Measurements from ENCODE around the gene SFXN4.

The SFXN4 gene, protein sequence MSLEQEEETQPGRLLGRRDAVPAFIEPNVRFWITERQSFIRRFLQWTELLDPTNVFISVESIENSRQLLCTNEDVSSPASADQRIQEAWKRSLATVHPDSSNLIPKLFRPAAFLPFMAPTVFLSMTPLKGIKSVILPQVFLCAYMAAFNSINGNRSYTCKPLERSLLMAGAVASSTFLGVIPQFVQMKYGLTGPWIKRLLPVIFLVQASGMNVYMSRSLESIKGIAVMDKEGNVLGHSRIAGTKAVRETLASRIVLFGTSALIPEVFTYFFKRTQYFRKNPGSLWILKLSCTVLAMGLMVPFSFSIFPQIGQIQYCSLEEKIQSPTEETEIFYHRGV
- total RNA-seq = 13.3 reads per million, percentile 38 among the genes with 10 or more reads in this experiment

DNA sequence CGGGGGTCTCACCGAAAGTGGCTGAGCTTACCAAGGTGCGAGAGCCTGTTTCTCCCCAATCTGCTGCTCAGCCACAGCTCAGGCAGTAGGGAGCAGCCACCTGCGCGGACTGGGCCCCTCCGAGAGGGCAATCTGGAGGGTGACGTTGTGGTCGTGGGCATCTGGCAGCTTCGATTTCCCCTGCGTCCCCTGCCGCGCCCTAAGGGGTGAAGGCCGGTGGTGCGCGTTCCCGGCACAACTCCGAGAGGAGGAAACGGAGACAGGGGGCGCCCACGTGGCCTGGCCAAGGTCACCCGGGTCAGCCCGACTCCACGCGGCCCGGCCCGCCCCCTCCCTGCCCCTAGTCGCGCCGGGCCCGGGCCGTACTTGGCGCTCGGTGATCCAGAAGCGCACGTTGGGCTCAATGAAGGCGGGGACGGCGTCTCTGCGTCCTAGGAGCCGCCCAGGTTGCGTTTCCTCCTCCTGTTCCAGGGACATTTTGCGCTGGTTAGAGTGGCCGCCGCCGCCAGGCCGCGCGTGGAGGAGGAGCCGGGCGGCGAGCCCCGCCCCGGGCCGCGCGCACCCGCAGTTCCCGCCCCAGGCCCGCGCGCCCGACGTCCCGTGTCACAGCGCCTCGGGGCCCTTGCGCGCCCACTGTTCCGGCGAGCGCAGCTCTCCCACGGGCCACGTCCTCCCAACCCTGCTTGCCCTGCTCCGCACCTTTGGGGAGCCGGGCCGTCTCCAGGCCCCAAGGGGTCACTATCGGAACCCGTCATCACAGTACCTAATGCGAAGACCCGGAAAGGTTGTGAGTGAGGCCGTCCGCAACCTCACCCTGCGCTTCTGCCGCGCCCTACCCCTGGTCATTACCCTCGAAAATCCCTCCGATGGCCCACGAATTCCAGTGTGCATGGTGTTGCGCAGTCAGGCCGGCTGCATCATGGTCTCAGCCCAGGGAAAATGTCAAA is at the start of gene SFXN4:
Gene SFXN4, minus strand, starts transcription at position 544 of the 947 bp plus-strand sequence. Its CDS starts 67 bp downstream, at position 477.
- DNase-seq = peak; percentile 72

DNA sequence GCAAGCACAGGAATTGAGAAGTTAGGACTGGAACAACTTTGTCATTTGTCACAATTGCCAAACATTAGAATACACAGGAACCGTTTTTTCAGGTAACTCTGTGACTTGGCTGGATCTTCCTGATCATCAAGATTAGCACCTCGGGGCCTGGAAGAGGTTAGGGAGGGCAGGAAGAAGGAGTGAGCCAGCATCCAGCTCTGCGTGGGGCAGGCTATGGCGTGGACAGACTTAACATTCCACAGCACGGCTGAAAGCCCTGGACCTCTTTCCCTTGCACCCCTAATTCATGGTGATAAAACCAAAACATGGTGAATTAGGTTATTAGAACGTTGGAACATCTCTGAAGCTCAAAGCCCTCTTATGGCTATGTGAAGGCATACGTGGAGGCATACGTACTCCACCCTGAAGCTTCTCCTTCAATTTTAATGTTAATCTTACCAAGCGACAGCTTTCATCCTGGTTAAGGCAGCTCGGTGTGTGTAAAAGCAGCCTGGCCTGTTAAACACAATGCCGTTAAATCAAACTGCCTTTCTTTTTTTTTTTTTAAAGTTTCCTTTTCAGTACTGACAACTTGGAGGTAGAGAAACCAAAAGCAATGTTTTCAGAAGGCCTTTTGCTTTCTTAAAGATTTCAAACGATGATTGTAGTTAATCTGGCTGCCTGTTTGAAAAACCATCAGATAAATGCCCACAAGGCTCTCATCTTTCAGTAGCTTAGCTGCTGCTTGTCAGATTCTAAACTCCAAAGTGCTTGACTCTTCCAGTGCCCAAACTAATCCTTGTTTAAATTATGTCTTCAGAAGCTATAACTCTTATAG is 46.3 kb upstream of the SFXN4 start:
- no peak for DNase-seq

GRCh38 chr10:119211176-119211575 is 45.7 kb upstream of the SFXN4 start:
- DNase-seq = no peak

DNA sequence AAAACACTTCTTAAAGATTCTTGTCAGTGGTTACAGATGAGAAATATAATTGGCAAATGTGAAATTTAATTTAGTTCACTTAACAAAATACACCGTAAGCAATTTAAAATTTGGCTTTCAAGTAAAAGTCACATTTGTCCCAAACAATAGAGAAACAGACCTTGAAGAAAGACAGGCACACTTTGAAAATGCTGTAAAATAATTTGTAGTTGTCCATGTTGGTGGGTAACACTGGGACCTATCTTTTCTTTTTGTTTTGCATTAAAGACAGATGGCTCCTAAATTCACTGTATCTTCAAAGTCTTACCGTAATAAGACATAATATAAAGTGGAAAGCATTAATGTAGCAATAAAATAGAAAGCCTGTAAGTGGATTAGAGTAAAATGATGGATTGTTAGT is 45.1 kb upstream of the SFXN4 start:
- DNase-seq = no peak

DNA sequence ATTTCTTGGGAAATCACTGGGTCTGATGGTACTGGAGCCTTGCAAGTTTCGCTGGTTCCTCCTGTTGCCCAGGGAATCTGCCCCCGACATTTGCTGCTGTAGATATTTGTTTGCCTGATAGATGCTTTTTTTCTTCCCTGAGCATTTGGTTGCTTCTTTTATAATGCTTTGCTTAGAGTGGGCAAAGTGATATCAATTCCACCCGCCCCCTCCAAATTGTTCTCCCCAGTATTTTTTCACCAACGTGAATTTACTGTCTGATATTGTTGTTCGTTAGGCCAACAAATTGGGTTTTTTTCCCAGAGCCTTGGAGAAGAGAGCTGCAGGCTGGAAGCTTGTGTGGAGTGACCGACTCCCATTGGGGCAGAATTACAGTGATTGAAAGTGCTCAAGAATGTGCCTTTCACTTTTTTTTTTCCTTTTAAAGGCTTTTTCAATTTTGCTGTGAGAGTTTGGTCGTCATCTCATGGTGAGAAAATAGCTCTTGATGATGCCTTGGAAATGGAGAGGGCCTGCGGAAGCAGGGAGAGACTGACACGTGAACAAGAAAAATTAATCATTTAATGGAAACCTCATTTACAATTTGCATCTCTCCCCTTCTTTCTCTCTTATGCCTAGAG is 44.3 kb upstream of the SFXN4 start:
- no peak for DNase-seq

GRCh38 chr10:119209035-119209735 is 43.7 kb upstream of the SFXN4 start:
- DNase-seq = peak; percentile 54

DNA sequence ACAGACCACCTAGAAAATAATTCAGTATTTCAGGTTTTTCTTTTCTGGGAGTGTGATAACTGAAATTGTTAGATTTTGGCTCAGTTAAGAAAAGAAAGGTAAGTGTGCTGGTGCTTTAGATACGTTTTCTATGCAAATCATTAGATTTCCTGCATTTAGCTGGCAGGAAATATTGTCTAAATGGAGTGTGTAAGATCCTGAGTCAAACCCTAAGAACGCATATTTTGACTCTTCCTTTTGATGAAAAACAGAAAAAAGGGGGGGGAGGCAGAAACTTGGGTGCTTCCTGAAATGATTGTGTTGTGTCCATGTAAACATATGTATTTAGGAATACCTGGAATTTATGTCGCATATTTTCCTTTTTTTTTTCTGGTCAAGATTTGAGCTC is 43.0 kb upstream of the SFXN4 start:
- no peak for DNase-seq

GRCh38 chr10:119207713-119208552 is 42.4 kb upstream of the SFXN4 start:
- peak; percentile 16 for DNase-seq

GRCh38 chr10:119207366-119207666 is 41.8 kb upstream of the SFXN4 start, which contains the start of gene GRK5:
TSS of gene GRK5 (plus strand) at chr10:119207571. CDS start at chr10:119207918, 347 bp downstream.
- DNase-seq = peak; percentile 93

DNA sequence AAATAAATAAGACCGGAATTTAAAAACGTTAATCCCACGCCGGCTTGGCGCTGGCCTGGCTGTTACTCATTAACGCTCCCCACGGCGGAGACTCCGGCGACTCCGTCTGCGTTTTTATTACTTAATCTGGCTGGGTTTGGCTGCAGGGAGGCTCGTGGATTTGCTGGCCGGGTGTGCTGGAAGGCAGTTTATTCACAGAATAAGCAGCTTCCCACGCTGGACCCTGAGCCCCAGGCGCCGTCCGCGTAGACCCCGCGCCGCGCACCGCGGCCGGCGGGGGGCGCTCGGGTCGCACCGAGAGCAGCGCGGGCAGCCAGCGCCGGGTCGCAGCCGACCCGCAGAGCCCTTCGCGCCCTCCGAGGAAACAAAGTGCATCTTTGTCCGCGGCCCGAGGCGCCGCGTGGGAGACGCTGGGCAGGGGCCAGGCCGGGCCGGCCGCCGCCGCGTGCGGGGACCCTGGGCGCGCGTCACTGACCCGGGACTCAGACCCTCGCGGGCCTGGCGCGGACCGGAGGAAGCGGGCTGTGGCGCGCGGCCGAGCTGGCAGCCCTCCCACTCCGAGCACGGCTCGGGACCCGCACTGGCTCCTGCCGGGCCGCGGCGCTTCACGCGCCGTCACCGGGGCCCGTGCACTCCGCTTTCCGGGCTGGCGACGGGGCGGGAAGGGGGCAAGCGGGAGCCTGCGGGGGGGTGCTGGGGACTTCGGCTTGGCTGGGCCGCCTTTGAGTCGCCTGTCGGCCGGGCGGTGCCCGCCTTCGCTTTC is 41.3 kb upstream of the SFXN4 start:
- DNase-seq = peak; percentile 55

- peak; percentile 20 for DNase-seq
Observed at GRCh38 chr10:119205894-119206602, 40.5 kb upstream of the SFXN4 start.

- no peak for DNase-seq
Observed at GRCh38 chr10:119203006-119203405, 37.5 kb upstream of the SFXN4 start.

- no peak for DNase-seq
Observed at GRCh38 chr10:119201233-119201632, 35.7 kb upstream of the SFXN4 start.

DNA sequence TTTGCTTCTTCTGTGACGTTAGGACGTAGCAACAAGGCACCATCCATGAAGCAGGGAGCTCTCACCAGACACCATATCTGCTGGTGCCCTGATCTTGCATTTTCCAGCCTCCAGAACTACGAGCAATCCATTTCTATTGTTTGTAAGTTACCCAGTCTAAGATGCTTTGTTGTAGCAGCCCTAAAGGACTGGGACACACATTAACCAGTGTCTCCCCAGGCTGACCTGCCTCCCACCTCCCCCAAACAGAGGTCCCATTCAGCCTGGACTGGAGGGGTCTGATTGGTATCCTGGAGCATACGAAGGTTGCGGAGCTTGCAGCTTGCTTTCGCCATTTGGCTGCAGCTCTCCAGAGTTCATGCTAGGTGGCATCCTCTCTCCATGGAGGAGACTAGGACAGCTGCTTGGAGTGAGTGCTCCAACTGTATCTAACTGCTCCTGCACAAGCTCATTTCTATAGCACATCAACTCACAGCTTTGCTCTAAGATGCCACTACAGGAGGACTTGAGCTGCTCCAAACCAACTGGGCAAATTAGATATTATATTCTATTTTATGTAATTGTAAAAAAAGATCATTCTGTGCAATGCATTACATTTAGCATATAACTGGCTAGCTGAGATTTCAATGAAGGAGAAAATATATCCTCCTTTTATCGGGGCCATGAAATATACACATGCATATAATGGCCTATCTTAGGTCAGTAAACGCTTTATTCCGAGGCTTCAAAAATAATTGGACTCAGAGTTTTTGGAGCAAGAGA is 33.9 kb upstream of the SFXN4 start:
- peak; percentile 16 for DNase-seq

- DNase-seq = no peak
Observed at GRCh38 chr10:119198438-119198837, 32.9 kb upstream of the SFXN4 start.

- DNase-seq = no peak
Observed at GRCh38 chr10:119197921-119198320, 32.4 kb upstream of the SFXN4 start.

- no peak for DNase-seq
Observed at GRCh38 chr10:119191881-119192280, 26.4 kb upstream of the SFXN4 start.

- no peak for DNase-seq
Observed at GRCh38 chr10:119190954-119191785, 25.7 kb upstream of the SFXN4 start.

Data from effector CD4-positive, alpha-beta T cell (primary cell).